NCI-H748 treated with DMSO at 0.1 percent for 48 hours (cell line): ENCODE results near the gene TRAF7.
A peak's percentile ranks its signal among the peaks of the same experiment; 100 is the strongest.

Source experiments
- DNase-seq: peaks from one replicate; lab custom pipeline; 2025; lab: John Stamatoyannopoulos, UW

TRAF7 gene

DNA sequence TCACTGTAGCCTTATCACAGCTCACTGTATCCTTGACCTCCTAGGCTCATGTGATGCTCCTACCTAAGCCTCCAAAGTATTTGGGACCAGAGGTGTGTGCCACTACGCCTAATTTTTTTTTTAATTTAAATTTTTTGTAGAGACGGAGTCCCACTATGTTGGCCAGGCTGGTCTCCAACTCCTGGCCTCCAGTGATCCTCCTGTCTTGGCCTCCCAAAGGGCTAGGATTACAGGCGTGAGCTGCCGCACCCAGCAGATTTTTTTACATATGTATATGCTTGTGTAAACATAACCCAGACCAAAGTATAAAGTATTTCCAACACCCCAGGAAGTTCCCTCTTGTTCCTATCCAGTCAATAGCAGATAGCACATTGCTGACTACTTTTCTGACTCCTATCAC lies 60.7 kb downstream of the TRAF7 start:
- no peak for DNase-seq

DNA sequence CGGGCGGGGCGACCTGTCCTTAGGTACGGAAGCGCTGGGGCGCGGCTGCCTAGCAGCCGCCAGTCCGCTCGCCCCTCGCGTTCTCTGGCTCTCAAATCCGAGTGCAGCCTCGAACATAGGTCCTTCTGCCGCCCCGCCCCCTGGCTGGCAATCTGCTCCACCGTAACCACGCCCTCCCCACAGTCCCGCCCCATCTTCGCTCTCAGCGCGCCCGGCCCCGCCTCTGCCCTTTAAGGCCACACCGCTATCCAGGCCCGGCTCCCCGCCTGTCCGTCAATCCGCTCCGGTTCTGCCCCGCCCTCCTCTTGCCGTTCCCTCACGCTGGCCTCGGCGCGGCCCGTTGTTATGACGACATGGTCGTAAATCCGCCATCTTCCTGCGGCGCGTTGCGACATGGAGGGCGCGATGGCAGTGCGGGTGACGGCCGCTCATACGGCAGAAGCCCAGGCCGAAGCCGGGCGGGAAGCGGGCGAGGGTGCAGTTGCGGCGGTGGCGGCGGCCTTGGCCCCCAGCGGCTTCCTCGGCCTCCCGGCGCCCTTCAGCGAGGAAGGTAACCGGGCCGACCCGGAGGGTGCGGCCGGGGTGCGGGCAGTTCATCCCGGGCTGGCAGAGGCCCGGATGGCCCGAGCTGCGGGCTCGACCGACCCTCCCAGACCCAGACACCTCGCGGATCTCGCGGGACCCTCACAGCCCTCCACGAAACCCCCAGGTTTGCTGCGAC lies 67.8 kb downstream of the TRAF7 start, which contains the start of gene E4F1:
Gene E4F1 (plus strand): TSS at position 371 of the 721 bp plus-strand sequence. CDS start 23 bp downstream, at position 394.
- peak; percentile 91 for DNase-seq

DNA sequence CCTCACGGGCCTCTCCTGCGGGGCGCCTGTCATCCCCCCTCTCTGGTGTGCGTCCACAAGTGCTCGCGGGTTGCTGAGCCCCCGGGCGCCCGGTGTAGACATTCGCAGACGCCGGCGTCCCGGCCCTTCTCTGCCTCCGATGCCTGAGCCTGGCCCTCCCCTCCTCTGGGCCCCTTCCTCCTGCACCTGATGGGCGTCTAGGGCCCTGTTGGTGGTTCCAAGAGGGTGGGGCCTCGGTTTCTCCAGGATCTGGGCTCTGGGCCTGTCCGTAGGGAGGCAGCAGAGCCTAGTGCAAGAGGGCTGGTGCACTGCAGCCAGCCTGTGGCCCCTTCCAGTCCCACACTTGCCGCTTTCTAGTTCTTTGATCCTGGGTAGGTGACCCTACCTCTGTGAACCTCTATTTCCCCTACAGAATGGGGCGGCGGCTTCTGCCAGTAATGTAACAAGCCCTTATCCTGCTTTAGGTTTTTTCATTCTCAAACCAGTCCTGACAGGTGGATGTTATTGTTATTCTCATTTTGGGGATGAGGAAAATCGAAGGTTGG lies 68.4 kb downstream of the TRAF7 start:
- DNase-seq: no peak

DNA sequence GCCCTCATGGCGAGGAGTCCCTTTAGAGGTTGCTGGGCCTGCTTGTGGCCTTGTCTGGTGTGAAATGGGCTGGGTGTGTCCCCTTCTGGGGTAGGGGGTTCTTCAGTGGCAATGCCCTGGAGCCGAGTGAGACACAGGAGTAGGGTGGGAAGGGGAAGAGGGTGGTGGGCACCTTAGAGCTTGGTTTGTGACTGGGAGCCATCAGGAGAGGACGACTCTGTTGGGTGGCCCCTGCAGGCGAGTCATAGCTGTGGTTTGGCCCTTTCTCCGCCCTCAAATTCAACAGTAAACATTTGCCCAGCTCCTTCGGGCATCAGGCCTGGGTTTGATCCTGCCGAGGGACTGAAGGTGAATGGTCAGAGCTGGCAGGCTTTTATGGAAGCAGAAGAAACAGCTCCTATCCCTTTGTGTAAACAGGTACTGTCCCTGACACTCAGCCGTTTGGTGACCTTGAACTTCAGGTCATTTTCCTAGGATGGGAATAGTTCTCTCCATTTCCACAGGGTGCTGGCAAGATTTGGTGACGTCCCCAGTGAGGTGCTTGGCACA lies 70.7 kb downstream of the TRAF7 start:
- no peak for DNase-seq

DNA sequence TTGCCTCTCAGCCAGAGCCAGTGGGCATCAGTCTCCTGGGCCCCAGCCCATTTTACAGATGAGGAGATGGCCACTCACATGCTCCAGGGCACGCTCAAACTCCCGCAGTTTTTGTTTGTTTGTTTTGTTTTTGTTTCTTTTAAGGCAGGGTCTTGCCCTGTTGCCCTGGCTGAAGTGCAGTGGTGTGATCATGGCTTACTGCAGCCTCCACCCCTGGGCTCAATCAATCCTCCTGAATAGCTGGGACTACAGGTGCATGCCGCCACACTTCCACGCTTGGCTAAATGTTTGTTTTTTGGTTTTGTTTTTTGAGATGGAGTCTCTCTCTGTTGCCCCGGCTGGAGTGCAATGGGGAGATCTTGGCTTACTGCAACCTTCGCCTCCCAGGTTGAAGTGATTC lies 71.3 kb downstream of the TRAF7 start:
- DNase-seq: no peak
